A549 (cell line): ENCODE results near the gene TMEM101.

Source experiments
- BCL3 ChIP-seq: fragments of >200 bp; sonication (Bioruptor Twin); formaldehyde crosslinking; IDR thresholded peaks from 3 replicates; pipeline ENCODE4 v1.6.1; 2016
- CTCF ChIP-seq: fragments of >200 bp; sonication (Bioruptor Twin); formaldehyde crosslinking; IDR thresholded peaks from 3 replicates; pipeline ENCODE4 v1.5.1; 2016
- E2F6 ChIP-seq: IDR thresholded peaks from 2 replicates; pipeline ENCODE4 v1.6.1; 2012; ENCODE audit warnings: low read depth, borderline replicate concordance
- GATA3 ChIP-seq: IDR thresholded peaks from 2 replicates; pipeline ENCODE4 v1.6.1; 2012; ENCODE audit warnings: borderline replicate concordance
- HOXB13 ChIP-seq: fragments of 250-450 bp; sonication (Bioruptor Pico); IDR thresholded peaks from 2 replicates; pipeline ENCODE4 v1.5.0; 2020; ENCODE audit warnings: low read depth, mild to moderate bottlenecking, moderate library complexity
- JUN ChIP-seq, 2 experiments: fragments of >200 bp; sonication (Bioruptor Twin); formaldehyde crosslinking; IDR thresholded peaks; 2 replicates in 1 of 2; 3 replicates in 1 of 2; pipeline ENCODE4 v1.6.1; 2016 to 2017
- JUNB ChIP-seq: fragments of >200 bp; sonication (Bioruptor Twin); formaldehyde crosslinking; IDR thresholded peaks from 2 replicates; pipeline ENCODE4 v1.6.1; 2016
- NR3C1 ChIP-seq: fragments of >200 bp; sonication (Bioruptor Twin); formaldehyde crosslinking; IDR thresholded peaks from 3 replicates; pipeline ENCODE4 v1.6.1; 2017
- PBX3 ChIP-seq: IDR thresholded peaks from 2 replicates; pipeline ENCODE4 v1.6.1; 2012
- REST ChIP-seq: fragments of 200-600 bp; sonication (generic); IDR thresholded peaks from 2 replicates; pipeline ENCODE4 v1.6.1; 2016; ENCODE audit warnings: antibody characterized with exemption, mild to moderate bottlenecking, moderate library complexity

- TF ChIP-seq CTCF (peak; percentile 53), REST (no peak), PBX3 (no peak), E2F6 (peak; percentile 66; the same call in 1 of the 2 replicates), BCL3 (no peak), JUNB (no peak), JUN (IDR thresholded peaks at IDR 0.05) (no peak), NR3C1 (no peak), HOXB13 (no peak), GATA3 (no peak; the same call in 1 of the 2 replicates)
Measured at GRCh38 chr17:43983515-43984411, 31.0 kb downstream of the TMEM101 start.
